ENCODE measurements around the gene BLOC1S1. TPM values are rescaled to one million over a fixed set of nuclear protein-coding genes. Genes with fewer than 3 reads are reported as not detected.

The BLOC1S1 gene
- total and polyA plus RNA-seq, 2 donors = 168 to 190 TPM

DNA sequence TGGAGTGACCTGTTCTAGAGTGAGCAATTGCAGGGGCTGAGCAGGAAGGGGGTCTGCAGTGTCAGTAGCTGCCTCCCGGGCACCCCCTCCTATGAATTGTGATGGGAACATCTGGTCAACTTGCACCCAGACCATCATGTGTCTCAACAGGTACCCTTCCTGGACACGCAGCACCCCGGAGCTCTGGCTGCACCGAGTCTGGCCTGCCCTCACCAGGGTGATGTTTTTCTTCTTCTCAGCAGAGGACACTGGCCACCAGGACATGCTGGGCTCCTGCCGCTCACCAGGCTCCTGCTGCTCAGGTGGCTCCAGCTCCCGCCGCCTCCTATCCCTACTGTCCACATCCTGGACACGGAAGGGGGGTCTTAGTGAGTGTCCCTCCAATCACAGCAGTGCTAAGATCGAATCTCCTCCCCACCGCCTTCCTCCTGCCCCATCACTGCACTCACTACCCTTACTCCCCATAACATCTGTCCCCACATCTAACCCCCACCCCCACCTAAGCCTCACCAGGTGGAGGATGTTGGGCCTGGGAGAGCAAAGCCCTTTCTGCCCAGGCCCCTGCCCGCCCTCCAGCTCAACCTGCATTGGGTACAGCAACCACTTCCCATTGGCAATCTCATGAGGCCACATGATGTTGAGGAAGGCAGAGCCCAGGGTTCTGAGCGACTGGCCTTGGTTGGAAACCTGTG lies 23.1 kb upstream of the BLOC1S1 start:
- Histone ChIP-seq H3K4me3 (ENCODE audit: low read length in 2 of 2) (no peak overlapping the region), H3K27me3 (ENCODE audit: control insufficient read depth in 2 of 2, insufficient read depth in 1 of 2, low read length in 1 of 2) (peaks cover 0 to 3% of the 10 kb centered on the region in 2 donors), H3K27ac (ENCODE audit: low read depth in 1 of 2, low read length in 1 of 2) (no peak overlapping the region), H3K36me3 (ENCODE audit: control insufficient read depth in 2 of 2, insufficient read depth in 2 of 2, low read length in 1 of 2) (no peaks in the 10 kb centered on the region), H3K9me3 (ENCODE audit: control insufficient read depth in 2 of 2, insufficient read depth in 1 of 2, low read length in 1 of 2) (no peaks in the 10 kb centered on the region), H3K4me1 (ENCODE audit: control insufficient read depth in 2 of 2, insufficient read depth in 2 of 2, low read length in 2 of 2) (no peaks in the 10 kb centered on the region)
- WGBS = 96% methylated on average over 12 of the region's 12 CpGs
- no peak for DNase-seq (ENCODE audit: low read depth in 6 of 9, low spot score in 9 of 9)

DNA sequence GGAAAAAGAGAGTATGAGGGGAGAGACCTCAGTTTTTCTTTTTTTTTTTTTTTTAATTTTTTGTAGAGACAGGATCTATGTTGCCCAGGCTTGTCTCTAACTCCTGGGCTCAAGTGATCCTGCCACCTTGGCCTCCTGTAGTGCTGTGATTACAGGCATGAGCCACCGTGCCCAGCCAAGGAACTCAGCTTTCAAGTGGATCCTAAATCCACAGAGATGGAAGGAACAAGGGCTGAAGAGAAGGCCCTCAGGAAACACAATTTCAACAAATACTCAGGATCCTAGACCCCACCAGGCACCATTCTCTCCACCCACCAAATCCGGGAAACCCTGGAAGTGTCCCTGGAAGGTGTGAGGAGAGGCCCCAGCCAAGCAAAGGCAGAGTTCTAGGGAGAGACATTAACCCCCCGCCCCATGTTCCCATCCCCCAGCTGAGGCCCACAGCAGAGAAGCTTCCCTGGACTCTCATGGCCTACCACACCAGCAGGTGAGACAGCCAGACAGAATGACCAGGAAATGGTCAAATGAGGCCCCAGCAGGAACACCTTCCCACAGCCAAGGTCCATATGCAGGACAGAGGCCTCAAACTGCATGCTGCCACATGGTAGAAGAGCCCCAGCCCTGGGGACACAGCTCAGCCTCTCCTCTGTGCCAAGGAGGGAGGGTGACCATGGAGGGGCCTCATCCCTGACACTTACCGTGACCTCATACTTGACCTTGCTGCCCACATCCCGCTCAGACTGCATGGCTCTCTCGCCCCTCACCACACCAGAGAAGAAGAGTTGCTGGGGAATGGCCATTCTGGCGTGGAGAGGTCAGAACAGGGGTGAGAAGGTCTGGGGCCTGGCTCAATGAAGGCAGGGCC lies 22.3 kb upstream of the BLOC1S1 start:
- over 99% methylated on average over 7 of the region's 7 CpGs for WGBS
- H3K4me1 ChIP-seq (ENCODE audit: control insufficient read depth in 2 of 2, insufficient read depth in 2 of 2, low read length in 2 of 2) = no peaks in the 10 kb centered on the region
- H3K36me3 ChIP-seq (ENCODE audit: control insufficient read depth in 2 of 2, insufficient read depth in 2 of 2, low read length in 1 of 2) = no peaks in the 10 kb centered on the region
- H3K9me3 ChIP-seq (ENCODE audit: control insufficient read depth in 2 of 2, insufficient read depth in 1 of 2, low read length in 1 of 2) = no peaks in the 10 kb centered on the region
- peaks cover 0 to 4% of the 10 kb centered on the region in 2 donors for H3K27me3 ChIP-seq (ENCODE audit: control insufficient read depth in 2 of 2, insufficient read depth in 1 of 2, low read length in 1 of 2)
- H3K4me3 ChIP-seq (ENCODE audit: low read length in 2 of 2) = no peak overlapping the region
- no peak overlapping the region for H3K27ac ChIP-seq (ENCODE audit: low read depth in 1 of 2, low read length in 1 of 2)
- no peak for DNase-seq (ENCODE audit: low read depth in 6 of 9, low spot score in 9 of 9)

DNA sequence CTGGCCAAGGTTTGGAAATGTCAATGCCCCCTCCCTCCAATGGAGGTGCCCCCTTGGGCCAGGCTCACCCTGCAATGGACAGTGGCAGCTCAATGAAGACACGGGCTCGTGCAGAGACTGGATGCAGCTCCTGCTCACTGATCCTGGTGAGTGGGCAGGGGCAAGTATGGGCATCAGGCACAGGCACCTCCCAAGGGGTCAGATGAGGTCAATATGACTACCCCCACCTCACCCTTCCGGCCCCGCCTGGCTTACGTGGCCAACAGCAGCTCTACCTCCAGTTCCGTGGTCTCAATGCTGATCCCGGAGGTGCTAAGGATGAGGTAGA lies 21.7 kb upstream of the BLOC1S1 start:
- Histone ChIP-seq H3K27me3 (ENCODE audit: control insufficient read depth in 2 of 2, insufficient read depth in 1 of 2, low read length in 1 of 2) (peaks cover 0 to 4% of the 10 kb centered on the region in 2 donors), H3K4me3 (ENCODE audit: low read length in 2 of 2) (no peak overlapping the region), H3K4me1 (ENCODE audit: control insufficient read depth in 2 of 2, insufficient read depth in 2 of 2, low read length in 2 of 2) (no peaks in the 10 kb centered on the region), H3K36me3 (ENCODE audit: control insufficient read depth in 2 of 2, insufficient read depth in 2 of 2, low read length in 1 of 2) (no peaks in the 10 kb centered on the region), H3K9me3 (ENCODE audit: control insufficient read depth in 2 of 2, insufficient read depth in 1 of 2, low read length in 1 of 2) (no peaks in the 10 kb centered on the region), H3K27ac (ENCODE audit: low read depth in 1 of 2, low read length in 1 of 2) (no peak overlapping the region)
- WGBS = 99% methylated on average over 7 of the region's 7 CpGs
- DNase-seq (ENCODE audit: low read depth in 6 of 9, low spot score in 9 of 9) = no peak

DNA sequence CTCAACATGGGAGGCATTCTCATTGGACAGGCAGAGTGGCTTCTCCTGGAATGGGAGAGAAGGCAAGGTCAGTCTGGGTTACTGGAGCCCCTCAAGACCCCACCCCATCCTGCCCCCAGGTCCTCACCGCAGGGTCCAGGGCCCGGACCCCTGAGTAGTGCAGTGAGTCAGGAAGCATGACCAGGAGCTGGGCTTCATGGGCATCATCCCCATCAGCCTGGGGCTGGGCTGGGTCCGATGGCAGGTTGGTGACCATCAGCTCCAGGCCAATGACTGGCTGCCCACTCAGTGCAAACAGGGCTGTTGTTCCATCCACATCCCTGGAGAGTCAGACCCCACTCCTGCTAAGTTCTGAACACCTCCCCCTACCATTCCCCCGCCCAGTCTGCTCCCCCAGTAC lies 21.2 kb upstream of the BLOC1S1 start:
- no peak for DNase-seq (ENCODE audit: low read depth in 6 of 9, low spot score in 9 of 9)
- H3K4me3 ChIP-seq (ENCODE audit: low read length in 2 of 2) = no peak overlapping the region
- no peaks in the 10 kb centered on the region for H3K9me3 ChIP-seq (ENCODE audit: control insufficient read depth in 2 of 2, insufficient read depth in 1 of 2, low read length in 1 of 2)
- H3K36me3 ChIP-seq (ENCODE audit: control insufficient read depth in 2 of 2, insufficient read depth in 2 of 2, low read length in 1 of 2) = no peaks in the 10 kb centered on the region
- H3K27ac ChIP-seq (ENCODE audit: low read depth in 1 of 2, low read length in 1 of 2) = no peak overlapping the region
- peaks cover 0 to 4% of the 10 kb centered on the region in 2 donors for H3K27me3 ChIP-seq (ENCODE audit: control insufficient read depth in 2 of 2, insufficient read depth in 1 of 2, low read length in 1 of 2)
- WGBS = 98% methylated on average over 4 of the region's 4 CpGs
- H3K4me1 ChIP-seq (ENCODE audit: control insufficient read depth in 2 of 2, insufficient read depth in 2 of 2, low read length in 2 of 2) = no peaks in the 10 kb centered on the region

DNA sequence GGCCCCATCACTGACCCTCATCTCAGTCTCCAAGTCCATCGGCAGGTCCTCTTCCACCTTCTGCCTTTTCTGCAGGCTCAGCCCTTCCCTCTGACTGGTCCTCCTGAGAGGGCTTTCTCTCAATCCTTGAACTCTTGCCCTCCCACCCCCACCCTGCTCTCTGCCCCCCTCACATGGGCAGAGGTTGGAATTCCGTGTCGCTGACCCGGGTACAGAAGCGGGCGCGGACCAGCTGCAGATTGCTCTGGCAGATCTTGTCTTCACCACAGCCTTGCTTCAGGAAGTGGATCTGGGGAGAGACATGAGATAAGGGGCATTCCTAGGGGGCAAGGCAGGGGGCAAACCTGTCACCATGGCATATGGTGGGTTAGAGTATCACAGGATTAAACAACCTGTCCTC lies 20.5 kb upstream of the BLOC1S1 start:
- no peak for DNase-seq (ENCODE audit: low read depth in 6 of 9, low spot score in 9 of 9)
- H3K27me3 ChIP-seq (ENCODE audit: control insufficient read depth in 2 of 2, insufficient read depth in 1 of 2, low read length in 1 of 2) = peaks cover 0 to 4% of the 10 kb centered on the region in 2 donors

DNA sequence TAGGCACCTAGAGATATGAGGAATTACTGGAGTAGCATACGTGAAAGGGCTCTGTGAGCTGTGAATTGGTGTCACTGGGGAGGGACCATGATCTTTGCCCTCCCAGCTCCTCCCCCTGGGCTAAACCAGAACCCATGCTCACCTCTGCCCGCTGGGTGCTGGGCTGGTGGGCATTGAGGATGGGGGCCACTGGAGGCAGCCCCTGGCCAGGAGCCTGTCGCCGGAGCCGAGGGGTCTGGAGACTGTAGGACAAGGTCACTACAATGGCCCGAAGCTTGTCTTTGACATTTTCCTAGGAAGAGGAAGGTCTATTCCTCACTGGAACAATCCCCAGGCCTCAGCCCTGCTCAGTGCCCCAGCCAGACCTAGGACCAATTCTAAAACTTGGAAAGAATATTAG lies 19.7 kb upstream of the BLOC1S1 start:
- Histone ChIP-seq H3K27ac (ENCODE audit: low read depth in 1 of 2, low read length in 1 of 2) (no peak overlapping the region), H3K4me3 (ENCODE audit: low read length in 2 of 2) (no peak overlapping the region), H3K4me1 (ENCODE audit: control insufficient read depth in 2 of 2, insufficient read depth in 2 of 2, low read length in 2 of 2) (no peaks in the 10 kb centered on the region), H3K27me3 (ENCODE audit: control insufficient read depth in 2 of 2, insufficient read depth in 1 of 2, low read length in 1 of 2) (peaks cover 0 to 4% of the 10 kb centered on the region in 2 donors), H3K36me3 (ENCODE audit: control insufficient read depth in 2 of 2, insufficient read depth in 2 of 2, low read length in 1 of 2) (no peaks in the 10 kb centered on the region), H3K9me3 (ENCODE audit: control insufficient read depth in 2 of 2, insufficient read depth in 1 of 2, low read length in 1 of 2) (no peaks in the 10 kb centered on the region)
- 97% methylated on average over 6 of the region's 6 CpGs for WGBS
- no peak for DNase-seq (ENCODE audit: low read depth in 6 of 9, low spot score in 9 of 9)

More for the DNA sequence above, 20.5 kb upstream of the BLOC1S1 start:
- Histone ChIP-seq H3K4me3 (ENCODE audit: low read length in 2 of 2) (no peak overlapping the region), H3K27ac (ENCODE audit: low read depth in 1 of 2, low read length in 1 of 2) (no peak overlapping the region), H3K36me3 (ENCODE audit: control insufficient read depth in 2 of 2, insufficient read depth in 2 of 2, low read length in 1 of 2) (no peaks in the 10 kb centered on the region), H3K9me3 (ENCODE audit: control insufficient read depth in 2 of 2, insufficient read depth in 1 of 2, low read length in 1 of 2) (no peaks in the 10 kb centered on the region), H3K4me1 (ENCODE audit: control insufficient read depth in 2 of 2, insufficient read depth in 2 of 2, low read length in 2 of 2) (no peaks in the 10 kb centered on the region)
- 72% methylated on average over 7 of the region's 7 CpGs for WGBS

DNA sequence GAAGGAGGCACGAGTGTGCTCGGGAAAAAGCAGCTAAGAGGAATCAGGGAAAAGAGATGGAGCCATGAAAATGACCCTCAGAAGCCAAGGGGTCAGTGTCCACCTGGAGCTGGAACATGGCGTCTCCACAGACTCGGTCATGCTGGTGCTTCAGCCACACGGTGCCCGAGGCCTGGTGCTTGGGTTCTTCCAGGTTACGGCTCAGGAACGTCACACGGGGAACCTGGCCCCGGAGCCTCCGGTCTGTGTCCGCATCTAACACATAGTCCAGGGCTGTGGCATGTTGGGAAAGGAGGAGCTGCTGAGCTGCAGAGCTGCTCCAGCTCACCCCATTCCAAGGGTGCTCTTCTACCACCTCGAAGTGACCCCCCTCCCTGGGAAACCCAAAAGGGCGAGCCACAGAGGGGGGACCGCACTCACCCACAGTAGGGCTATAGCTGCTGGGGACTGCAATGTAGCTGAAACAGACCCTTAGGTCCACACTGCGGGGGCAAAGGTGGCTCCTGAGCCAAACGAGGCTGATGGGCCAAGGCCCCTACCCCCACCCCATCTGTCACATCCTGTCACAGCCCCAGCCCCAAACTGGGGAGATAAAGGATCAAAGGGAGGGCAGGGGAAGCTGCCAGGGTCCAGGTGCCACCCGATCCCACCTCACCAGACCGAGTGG lies 18.9 kb upstream of the BLOC1S1 start:
- Histone ChIP-seq H3K36me3 (ENCODE audit: control insufficient read depth in 2 of 2, insufficient read depth in 2 of 2, low read length in 1 of 2) (no peaks in the 10 kb centered on the region), H3K27me3 (ENCODE audit: control insufficient read depth in 2 of 2, insufficient read depth in 1 of 2, low read length in 1 of 2) (peaks cover 0 to 4% of the 10 kb centered on the region in 2 donors), H3K27ac (ENCODE audit: low read depth in 1 of 2, low read length in 1 of 2) (no peak overlapping the region), H3K9me3 (ENCODE audit: control insufficient read depth in 2 of 2, insufficient read depth in 1 of 2, low read length in 1 of 2) (no peaks in the 10 kb centered on the region), H3K4me3 (ENCODE audit: low read length in 2 of 2) (no peak overlapping the region), H3K4me1 (ENCODE audit: control insufficient read depth in 2 of 2, insufficient read depth in 2 of 2, low read length in 2 of 2) (no peaks in the 10 kb centered on the region)
- DNase-seq (ENCODE audit: low read depth in 6 of 9, low spot score in 9 of 9) = no peak
- WGBS = 89% methylated on average over 19 of the region's 19 CpGs

DNA sequence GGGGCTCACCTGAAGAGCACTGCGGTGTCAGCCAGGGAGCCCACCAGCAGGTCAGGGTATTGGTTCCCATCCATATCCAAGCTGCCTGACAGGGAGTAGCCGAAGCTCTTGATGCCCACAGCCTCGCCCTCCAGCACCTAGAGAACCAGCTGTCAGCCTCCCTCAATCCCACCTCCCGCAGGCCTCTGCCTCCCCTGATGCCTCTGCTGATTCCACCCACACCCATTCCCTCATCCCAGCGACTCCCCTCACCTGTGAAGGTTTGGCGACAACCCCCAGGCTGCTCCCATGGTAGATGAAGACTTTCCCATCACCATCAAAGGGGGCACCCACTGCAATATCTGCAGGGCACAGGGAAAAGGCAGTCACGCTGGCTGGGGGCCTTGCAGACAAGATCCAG lies 18.2 kb upstream of the BLOC1S1 start:
- Histone ChIP-seq H3K9me3 (ENCODE audit: control insufficient read depth in 2 of 2, insufficient read depth in 1 of 2, low read length in 1 of 2) (no peaks in the 10 kb centered on the region), H3K4me1 (ENCODE audit: control insufficient read depth in 2 of 2, insufficient read depth in 2 of 2, low read length in 2 of 2) (no peaks in the 10 kb centered on the region), H3K4me3 (ENCODE audit: low read length in 2 of 2) (no peak overlapping the region), H3K36me3 (ENCODE audit: control insufficient read depth in 2 of 2, insufficient read depth in 2 of 2, low read length in 1 of 2) (no peaks in the 10 kb centered on the region), H3K27me3 (ENCODE audit: control insufficient read depth in 2 of 2, insufficient read depth in 1 of 2, low read length in 1 of 2) (peaks cover 0 to 4% of the 10 kb centered on the region in 2 donors), H3K27ac (ENCODE audit: low read depth in 1 of 2, low read length in 1 of 2) (no peak overlapping the region)
- WGBS = 97% methylated on average over 7 of the region's 7 CpGs
- no peak for DNase-seq (ENCODE audit: low read depth in 6 of 9, low spot score in 9 of 9)
